Left renal pelvis (tissue), 4 donors: ENCODE measurements around the gene GLB1L3. TPM values are rescaled to one million over a fixed set of nuclear protein-coding genes. Genes with fewer than 3 reads are reported as not detected.
"Not testable (repeated sequence)": the region's sequence is repeated elsewhere in the genome, so short reads cannot be mapped to it uniquely, and the experiment has no call there.

ENCODE experiments used
- DNase-seq, 4 donors: peaks; one replicate each; pipeline ENCODE4 v3.0.0-alpha.2; 2013; ENCODE audit warnings: low read depth in 4 of 4, low spot score in 3 of 4
- polyA plus RNA-seq, 4 donors: library from polyadenylated mRNA; unstranded; fragments of 120-200 nt; gene quantifications; one replicate each; pipeline ENCODE4 v1.2.1, GENCODE V29; 2013; ENCODE audit not compliant: insufficient read length in 4 of 4

GLB1L3 gene
- polyA plus RNA-seq, 4 donors = 0.27 to 1.5 (median 1.2) TPM

GRCh38 chr11:134312807-134313206 is 36.6 kb downstream of the GLB1L3 start:
- no peak for DNase-seq

DNA sequence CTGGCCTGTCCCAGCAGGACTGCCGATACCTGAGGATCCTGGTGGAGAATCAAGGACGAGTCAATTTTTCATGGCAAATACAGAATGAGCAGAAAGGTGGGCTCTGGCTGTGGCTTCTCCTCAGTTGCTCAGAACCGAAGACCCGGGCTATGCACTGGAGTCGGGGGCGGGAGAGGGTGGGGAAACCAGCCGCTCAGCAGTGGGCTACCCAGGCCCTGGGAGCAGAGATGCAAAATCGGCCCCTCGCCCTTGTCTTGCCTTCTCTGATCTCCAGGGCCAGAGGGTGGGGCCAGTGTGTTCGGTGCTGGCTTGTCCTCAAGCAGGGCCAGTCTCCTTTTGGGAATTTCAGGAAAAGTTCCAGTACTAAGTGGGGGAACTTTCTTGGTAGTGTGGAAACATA is 37.2 kb downstream of the GLB1L3 start:
- DNase-seq = no peak

- no peak for DNase-seq
Observed at GRCh38 chr11:134313821-134314607, 37.8 kb downstream of the GLB1L3 start.

DNA sequence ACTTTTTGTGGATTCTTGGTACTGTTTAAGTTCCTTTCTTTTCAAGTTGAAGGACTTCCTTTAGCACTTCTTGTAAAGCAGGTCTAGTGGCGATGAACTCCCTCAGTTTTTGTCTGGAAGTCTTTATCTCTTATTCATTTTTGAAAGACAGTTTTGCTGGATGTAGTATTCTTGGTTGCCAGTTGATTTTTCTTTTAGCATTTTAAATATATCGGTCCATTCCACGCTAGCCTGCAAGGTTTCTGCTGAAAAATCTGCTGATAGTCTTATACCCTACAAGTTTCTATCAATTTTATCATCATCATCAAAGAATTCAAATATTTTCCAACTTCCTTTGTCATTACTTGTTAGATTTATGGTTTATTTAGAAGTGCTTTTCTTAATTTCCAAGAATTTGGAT is 40.9 kb downstream of the GLB1L3 start:
- DNase-seq = no peak

DNA sequence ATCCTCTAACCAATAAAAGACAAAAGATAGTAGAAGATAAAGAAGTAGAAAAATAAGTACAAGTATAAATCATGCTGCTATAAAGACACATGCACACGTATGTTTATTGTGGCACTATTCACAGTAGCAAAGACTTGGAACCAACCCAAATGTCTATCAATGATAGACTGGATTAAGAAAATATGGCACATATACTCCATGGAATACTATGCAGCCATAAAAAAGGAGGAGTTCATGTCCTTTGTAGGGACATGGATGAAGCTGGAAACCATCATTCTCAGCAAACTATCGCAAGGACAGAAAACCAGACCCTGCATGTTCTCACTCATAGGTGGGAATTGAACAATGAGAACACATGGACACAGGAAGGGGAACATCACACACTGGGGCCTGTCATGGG is 45.2 kb downstream of the GLB1L3 start:
- not testable (repeated sequence) for DNase-seq

GRCh38 chr11:134322553-134322952 is 46.4 kb downstream of the GLB1L3 start:
- no peak for DNase-seq

GRCh38 chr11:134328433-134328832 is 52.3 kb downstream of the GLB1L3 start:
- DNase-seq = no peak

DNA sequence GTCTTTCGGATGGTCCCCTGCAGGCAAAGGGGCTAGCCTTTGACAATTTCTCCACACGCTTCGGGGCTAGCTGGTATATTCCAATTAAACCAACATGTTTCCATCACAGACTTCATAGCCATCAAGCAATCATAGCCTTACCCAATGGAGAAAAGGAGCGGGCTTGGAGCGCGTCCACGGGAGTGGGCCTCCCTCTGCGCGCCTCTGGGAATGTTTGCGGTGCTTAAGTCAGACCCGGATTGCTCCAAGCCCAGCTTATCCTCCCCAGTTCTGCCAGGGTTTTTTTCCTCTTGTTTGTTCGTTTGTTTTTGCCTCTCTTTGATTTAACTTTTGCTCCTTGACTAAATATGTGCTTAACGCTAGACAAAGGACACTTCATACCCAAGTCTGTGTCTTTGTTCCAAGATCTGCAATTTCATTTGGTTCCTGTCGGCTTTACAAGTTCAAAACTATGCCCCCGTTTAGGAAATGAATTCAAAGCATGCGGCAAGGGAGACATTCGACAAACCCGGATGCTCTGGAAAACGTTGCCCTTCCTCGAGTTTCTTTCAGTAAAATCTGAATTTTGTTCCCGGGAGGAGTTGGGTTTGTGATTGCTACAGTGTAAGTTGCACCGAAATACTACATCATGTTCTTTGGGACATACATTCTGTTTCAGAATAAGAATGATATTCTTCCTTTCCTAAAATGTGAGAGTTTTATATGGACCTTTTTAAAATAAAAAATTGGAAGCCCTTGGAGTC is 54.6 kb downstream of the GLB1L3 start:
- DNase-seq = no peak

- peak in 2 of 4 donors; percentile 46 to 47 for DNase-seq
Observed at GRCh38 chr11:134331354-134332188, 55.4 kb downstream of the GLB1L3 start, which contains the start of gene GLB1L2. TSS of gene GLB1L2 (plus strand) at chr11:134331988. CDS start at chr11:134332062, 74 bp downstream.

GRCh38 chr11:134332189-134332631 is 56.0 kb downstream of the GLB1L3 start:
- DNase-seq = no peak

GRCh38 chr11:134332782-134333181 is 56.6 kb downstream of the GLB1L3 start:
- no peak for DNase-seq

DNA sequence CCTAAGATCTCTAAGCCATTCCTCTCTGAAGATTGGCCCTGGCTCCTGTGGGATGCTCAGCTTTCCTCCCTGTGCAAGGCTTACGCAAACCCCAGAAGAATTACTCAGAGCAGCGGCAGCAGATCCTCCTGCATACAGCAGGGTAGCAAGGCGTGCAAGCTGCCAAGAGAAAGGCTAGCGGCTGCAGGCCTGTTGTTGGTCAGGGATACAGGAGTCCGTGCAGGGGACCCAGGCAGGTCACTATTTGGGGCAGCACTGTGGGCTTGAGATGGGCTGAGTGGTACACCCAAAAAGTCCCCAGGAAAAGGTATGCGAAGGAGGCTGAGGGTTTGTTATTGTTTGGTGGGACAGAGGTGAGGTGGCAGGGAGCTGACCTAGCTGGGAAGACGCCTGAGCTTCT is 57.1 kb downstream of the GLB1L3 start:
- DNase-seq = no peak

DNA sequence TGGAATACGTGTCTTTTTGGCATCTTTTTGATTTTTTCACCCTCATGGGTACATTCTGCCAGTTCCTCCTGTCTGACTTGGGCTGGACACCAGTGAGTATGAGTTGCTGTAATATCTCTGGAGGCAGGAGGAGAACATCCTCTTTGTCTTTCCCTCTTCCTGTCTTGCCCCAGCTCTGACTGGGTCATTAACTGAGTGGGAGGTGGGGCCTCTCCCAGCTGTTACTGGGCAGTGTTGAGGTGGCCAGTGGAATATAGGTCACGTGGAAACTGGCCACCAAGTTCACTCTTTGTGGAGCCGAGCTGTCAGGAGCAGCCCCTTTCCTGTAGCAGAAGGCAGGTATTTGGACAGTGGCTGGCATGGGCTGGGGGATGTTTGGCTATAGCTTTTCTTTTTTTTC is 57.8 kb downstream of the GLB1L3 start:
- DNase-seq = no peak

GRCh38 chr11:134334796-134335571 is 58.8 kb downstream of the GLB1L3 start:
- no peak for DNase-seq

DNA sequence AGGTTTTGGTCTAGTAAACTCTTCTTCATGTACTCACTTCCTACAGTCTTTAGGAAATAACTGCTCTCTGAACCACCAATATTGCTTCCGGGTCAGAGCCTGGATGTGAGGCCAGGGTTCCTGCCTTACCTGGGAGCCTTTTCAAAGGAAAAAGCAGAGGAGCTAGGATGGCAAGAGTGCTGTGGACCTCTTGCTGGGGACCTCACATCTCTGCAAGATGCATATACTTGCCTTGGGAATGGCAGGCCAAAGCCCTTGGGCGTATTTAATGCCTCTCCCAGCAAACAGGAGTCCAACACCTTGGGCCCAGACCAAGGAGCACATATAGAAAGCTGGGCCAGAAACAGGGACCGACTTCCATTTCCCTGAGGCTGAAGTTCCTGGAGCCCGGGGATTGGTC is 60.9 kb downstream of the GLB1L3 start:
- DNase-seq = no peak

- no peak for DNase-seq
Observed at GRCh38 chr11:134338068-134338467, 61.9 kb downstream of the GLB1L3 start.

DNA sequence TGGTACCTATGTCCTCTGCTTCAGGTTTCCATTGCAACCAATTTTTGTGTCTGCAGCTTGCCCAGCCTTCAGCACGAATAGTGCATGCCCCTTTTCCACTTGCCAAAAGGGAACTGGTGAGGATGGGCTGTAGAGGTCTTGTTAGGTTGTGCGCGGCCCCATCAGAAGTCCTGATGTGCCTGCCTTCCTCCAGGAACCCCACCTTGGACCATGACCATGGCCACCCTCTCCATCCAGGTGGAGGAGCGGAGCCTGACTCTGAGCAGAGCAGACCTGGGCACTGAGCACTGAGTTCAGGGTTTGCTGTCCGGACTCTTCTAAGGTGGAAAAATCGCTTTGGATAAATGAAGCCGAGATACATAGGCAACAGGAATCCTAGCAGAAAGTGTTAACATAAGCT is 62.5 kb downstream of the GLB1L3 start:
- no peak for DNase-seq

DNA sequence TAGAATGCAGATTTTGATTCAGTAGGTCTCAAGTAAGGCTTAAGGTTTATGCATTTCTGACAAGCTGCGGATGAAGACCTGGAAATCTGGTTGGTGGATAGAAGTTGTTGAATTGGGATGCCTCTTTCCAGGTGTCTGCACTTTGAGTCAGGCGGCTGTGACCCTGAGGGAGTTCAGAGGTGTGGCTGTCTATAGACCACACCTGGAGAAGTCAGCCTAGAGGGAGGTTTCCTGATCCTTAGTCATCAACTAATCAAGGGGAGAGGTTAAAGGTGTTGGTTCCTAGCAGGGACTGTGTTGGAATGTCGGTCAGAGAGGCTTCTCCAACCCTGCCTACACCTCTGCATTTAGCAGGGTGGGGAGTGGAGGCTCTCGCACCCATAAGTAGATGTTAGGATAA is 63.6 kb downstream of the GLB1L3 start:
- DNase-seq = no peak

- DNase-seq = no peak
Observed at GRCh38 chr11:134340354-134340964, 64.3 kb downstream of the GLB1L3 start.
